A549 (cell line): ENCODE measurements around the gene ARSD.

Experiments
- CEBPB ChIP-seq, 2 experiments: fragments of >200 bp in 1 of 2; sonication (Bioruptor Twin) in 1 of 2; formaldehyde crosslinking in 1 of 2; IDR thresholded peaks; 2 replicates each; pipeline ENCODE4 v1.6.1; 2012 to 2016
- CHD2 ChIP-seq: fragments of 150-350 bp; IDR thresholded peaks from 2 replicates; pipeline ENCODE4 v1.6.1; 2014; ENCODE audit warnings: low read length; ENCODE audit not compliant: partially characterized antibody
- E2F6 ChIP-seq: IDR thresholded peaks from 2 replicates; pipeline ENCODE4 v1.6.1; 2012; ENCODE audit warnings: low read depth, borderline replicate concordance
- EP300 ChIP-seq, 2 experiments: fragments of >200 bp; sonication (Bioruptor Twin); formaldehyde crosslinking; IDR thresholded peaks; 2 replicates in 1 of 2; 3 replicates in 1 of 2; pipeline ENCODE4 v1.6.1; 2016 to 2017
- FOSB ChIP-seq: fragments of 250-450 bp; sonication (Bioruptor Pico); IDR thresholded peaks from 2 replicates; pipeline ENCODE4 v1.5.0; 2020; ENCODE audit warnings: mild to moderate bottlenecking, moderate library complexity
- FOXS1 ChIP-seq: fragments of 250-450 bp; sonication (Bioruptor Pico); IDR thresholded peaks from 2 replicates; pipeline ENCODE4 v1.5.0; 2020; ENCODE audit warnings: mild to moderate bottlenecking, moderate library complexity
- JUN ChIP-seq, 2 experiments: fragments of >200 bp; sonication (Bioruptor Twin); formaldehyde crosslinking; IDR thresholded peaks; 2 replicates in 1 of 2; 3 replicates in 1 of 2; pipeline ENCODE4 v1.6.1; 2016 to 2017
- NPAS2 ChIP-seq: fragments of 250-450 bp; sonication (Bioruptor Pico); IDR thresholded peaks from 2 replicates; pipeline ENCODE4 v1.8.0; 2022; ENCODE audit warnings: mild to moderate bottlenecking, moderate library complexity, borderline replicate concordance
- NR3C1 ChIP-seq: fragments of >200 bp; sonication (Bioruptor Twin); formaldehyde crosslinking; IDR thresholded peaks from 3 replicates; pipeline ENCODE4 v1.6.1; 2017
- POLR2A ChIP-seq: IDR thresholded peaks from 2 replicates; pipeline ENCODE4 v1.6.1; 2012; ENCODE audit warnings: mild to moderate bottlenecking, low read length
- RAD21 ChIP-seq, 2 experiments: fragments of >200 bp in 1 of 2; sonication (Bioruptor Twin) in 1 of 2; formaldehyde crosslinking in 1 of 2; IDR thresholded peaks in 1 of 2; conservative IDR thresholded peaks in 1 of 2; 2 replicates in 1 of 2; 3 replicates in 1 of 2; pipeline ENCODE4 v1.6.1; 2012 to 2018; ENCODE audit warnings: inconsistent platforms in 1 of 2
- REST ChIP-seq: fragments of 200-600 bp; sonication (generic); IDR thresholded peaks from 2 replicates; pipeline ENCODE4 v1.6.1; 2016; ENCODE audit warnings: antibody characterized with exemption, mild to moderate bottlenecking, moderate library complexity
- TF ChIP-seq, protein P1 (sequence below): fragments of >200 bp; sonication (Bioruptor Twin); formaldehyde crosslinking; IDR thresholded peaks from 3 replicates; pipeline ENCODE4 v1.5.1; 2016
- TF ChIP-seq, protein P2 (sequence below): fragments of 250-450 bp; sonication (Bioruptor Pico); IDR thresholded peaks from 2 replicates; pipeline ENCODE4 v1.5.0; 2021; ENCODE audit warnings: mild to moderate bottlenecking, moderate library complexity, borderline replicate concordance

DNA sequence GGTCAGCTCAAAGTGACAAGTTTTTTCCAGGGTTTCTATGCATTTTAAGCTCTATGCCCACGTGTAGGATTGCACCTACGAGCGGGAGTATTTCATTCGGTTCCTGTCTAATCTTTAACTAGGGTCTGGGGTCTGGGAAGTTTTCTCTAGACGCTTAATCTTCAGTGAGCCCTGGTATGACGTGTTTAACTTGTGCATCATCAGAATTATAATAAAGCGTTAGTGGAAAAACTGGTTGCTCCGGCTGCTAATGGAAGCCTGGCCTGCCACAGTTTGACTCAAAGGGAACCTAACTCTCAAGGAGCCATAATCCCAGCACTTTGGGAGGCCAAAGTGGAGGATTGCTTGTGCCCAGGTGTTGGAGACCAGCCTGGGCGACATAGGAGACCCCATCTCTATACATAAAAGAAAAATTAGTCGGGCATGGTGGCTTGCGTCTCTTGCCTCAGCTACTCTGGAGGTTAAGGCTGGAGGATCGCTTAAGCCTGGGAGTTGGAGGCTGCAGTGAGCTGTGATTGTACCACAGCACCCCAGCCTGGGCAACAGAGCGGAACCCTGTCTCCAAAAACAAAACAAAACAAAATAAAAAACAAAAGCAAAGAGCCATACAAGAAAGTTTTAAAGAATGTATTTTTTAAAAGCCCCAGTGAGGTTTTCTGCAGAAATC lies 30.2 kb downstream of the ARSD start:
- TF ChIP-seq, protein P1, sequence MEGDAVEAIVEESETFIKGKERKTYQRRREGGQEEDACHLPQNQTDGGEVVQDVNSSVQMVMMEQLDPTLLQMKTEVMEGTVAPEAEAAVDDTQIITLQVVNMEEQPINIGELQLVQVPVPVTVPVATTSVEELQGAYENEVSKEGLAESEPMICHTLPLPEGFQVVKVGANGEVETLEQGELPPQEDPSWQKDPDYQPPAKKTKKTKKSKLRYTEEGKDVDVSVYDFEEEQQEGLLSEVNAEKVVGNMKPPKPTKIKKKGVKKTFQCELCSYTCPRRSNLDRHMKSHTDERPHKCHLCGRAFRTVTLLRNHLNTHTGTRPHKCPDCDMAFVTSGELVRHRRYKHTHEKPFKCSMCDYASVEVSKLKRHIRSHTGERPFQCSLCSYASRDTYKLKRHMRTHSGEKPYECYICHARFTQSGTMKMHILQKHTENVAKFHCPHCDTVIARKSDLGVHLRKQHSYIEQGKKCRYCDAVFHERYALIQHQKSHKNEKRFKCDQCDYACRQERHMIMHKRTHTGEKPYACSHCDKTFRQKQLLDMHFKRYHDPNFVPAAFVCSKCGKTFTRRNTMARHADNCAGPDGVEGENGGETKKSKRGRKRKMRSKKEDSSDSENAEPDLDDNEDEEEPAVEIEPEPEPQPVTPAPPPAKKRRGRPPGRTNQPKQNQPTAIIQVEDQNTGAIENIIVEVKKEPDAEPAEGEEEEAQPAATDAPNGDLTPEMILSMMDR, result no peak
- TF ChIP-seq RAD21 (conservative IDR thresholded peaks at IDR 0.05 in 1 of 2, IDR thresholded peaks at IDR 0.05 in 1 of 2), result no peak
- no peak for TF ChIP-seq POLR2A
- TF ChIP-seq FOSB (CRISPR knock-in tag), result no peak
- no peak for TF ChIP-seq EP300 (IDR thresholded peaks at IDR 0.05)
- no peak for TF ChIP-seq NPAS2
- no peak for TF ChIP-seq CHD2
- no peak for TF ChIP-seq REST
- TF ChIP-seq NR3C1, result no peak
- no peak for TF ChIP-seq E2F6
- TF ChIP-seq CEBPB (IDR thresholded peaks at IDR 0.05), result no peak
- no peak for TF ChIP-seq FOXS1 (CRISPR knock-in tag)
- TF ChIP-seq, protein P2, sequence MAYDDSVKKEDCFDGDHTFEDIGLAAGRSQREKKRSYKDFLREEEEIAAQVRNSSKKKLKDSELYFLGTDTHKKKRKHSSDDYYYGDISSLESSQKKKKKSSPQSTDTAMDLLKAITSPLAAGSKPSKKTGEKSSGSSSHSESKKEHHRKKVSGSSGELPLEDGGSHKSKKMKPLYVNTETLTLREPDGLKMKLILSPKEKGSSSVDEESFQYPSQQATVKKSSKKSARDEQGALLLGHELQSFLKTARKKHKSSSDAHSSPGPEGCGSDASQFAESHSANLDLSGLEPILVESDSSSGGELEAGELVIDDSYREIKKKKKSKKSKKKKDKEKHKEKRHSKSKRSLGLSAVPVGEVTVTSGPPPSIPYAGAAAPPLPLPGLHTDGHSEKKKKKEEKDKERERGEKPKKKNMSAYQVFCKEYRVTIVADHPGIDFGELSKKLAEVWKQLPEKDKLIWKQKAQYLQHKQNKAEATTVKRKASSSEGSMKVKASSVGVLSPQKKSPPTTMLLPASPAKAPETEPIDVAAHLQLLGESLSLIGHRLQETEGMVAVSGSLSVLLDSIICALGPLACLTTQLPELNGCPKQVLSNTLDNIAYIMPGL (CRISPR knock-in tag), result no peak
- no peak for TF ChIP-seq JUN (IDR thresholded peaks at IDR 0.05)
